Natural killer cell (primary cell): Measurements from ENCODE around the gene FAM110A. TPM values are rescaled to one million over a fixed set of nuclear protein-coding genes. Genes with fewer than 3 reads are reported as not detected.
A peak's percentile ranks its signal among the peaks of the same experiment; 100 is the strongest.
"Not testable (repeated sequence)": the region's sequence is repeated elsewhere in the genome, so short reads cannot be mapped to it uniquely, and the experiment has no call there.

Experiments used
- ATAC-seq, 3 donors: fragments of 150-1000 bp in 2 of 3; fragments of 200-7000 bp in 1 of 3; cut with Tn5 transposase; 1 replicate in 1 of 3; 2 replicates in 2 of 3; pipeline ENCODE4 v1.10.0; 2021; ENCODE audit warnings: mild to moderate bottlenecking in 2 of 3, moderate library complexity in 2 of 3
- DNase-seq, 2 donors: peaks; one replicate each; pipeline versions ENCODE4 v3.0.0 to v3.0.0-alpha.2; 2013 to 2021; ENCODE audit warnings: mixed read lengths in 1 of 2
- H3K27ac ChIP-seq: one replicate; pipeline ENCODE4 v1.5.1; 2013; ENCODE audit warnings: mild to moderate bottlenecking, low read length
- H3K27me3 ChIP-seq: one replicate; pipeline ENCODE4 v1.6.1; 2013; ENCODE audit warnings: low read length; ENCODE audit not compliant: control insufficient read depth, insufficient read depth
- H3K36me3 ChIP-seq: one replicate; pipeline ENCODE4 v1.6.1; 2013; ENCODE audit warnings: low read length; ENCODE audit not compliant: control insufficient read depth, insufficient read depth
- H3K4me1 ChIP-seq: one replicate; pipeline ENCODE4 v1.6.1; 2013; ENCODE audit warnings: low read length; ENCODE audit not compliant: control insufficient read depth, insufficient read depth
- H3K4me3 ChIP-seq: one replicate; pipeline ENCODE4 v1.5.1; 2013; ENCODE audit warnings: low read length
- H3K9me3 ChIP-seq: one replicate; pipeline ENCODE4 v1.6.1; 2013; ENCODE audit warnings: low read length; ENCODE audit not compliant: control insufficient read depth, insufficient read depth
- H3K27ac Mint-ChIP-seq, 2 donors: one replicate each; pipeline ENCODE4 v1.8.0; 2022; ENCODE audit warnings: mild to moderate bottlenecking in 2 of 2, mixed read lengths in 2 of 2, moderate library complexity in 1 of 2
- H3K27me3 Mint-ChIP-seq, 2 donors: one replicate each; pipeline ENCODE4 v1.8.0; 2022; ENCODE audit warnings: low read depth in 2 of 2, mixed read lengths in 2 of 2
- H3K36me3 Mint-ChIP-seq: one replicate; pipeline ENCODE4 v1.8.0; 2022; ENCODE audit warnings: mixed read lengths
- H3K4me1 Mint-ChIP-seq, 2 donors: one replicate each; pipeline ENCODE4 v1.8.0; 2022; ENCODE audit warnings: mixed read lengths in 2 of 2
- H3K4me3 Mint-ChIP-seq: one replicate; pipeline ENCODE4 v1.8.0; 2022; ENCODE audit warnings: mild to moderate bottlenecking, moderate library complexity, mixed read lengths
- H3K9me3 Mint-ChIP-seq, 2 donors: one replicate each; pipeline ENCODE4 v1.8.0; 2022; ENCODE audit warnings: mixed read lengths in 2 of 2
- WGBS: methylation state at CpG from one replicate; pipeline ENCODE4 v1.1.7; 2013; ENCODE audit warnings: missing lambda C conversion rate; ENCODE audit not compliant: insufficient coverage; 5-methylcytosine and 5-hydroxymethylcytosine counted together
- intact Hi-C: fragments of 100-400 bp; cut with micrococcal nuclease; formaldehyde crosslinking; loops from one replicate; pipeline ENCODE4 v1.14.2; 2022
- total RNA-seq, 4 donors: library from RNA; stranded (reverse); fragments of 120-200 nt in 1 of 4; gene quantifications; one replicate each; pipeline versions ENCODE4 v1.2.3 to v1.2.4, GENCODE V29; 2013 to 2022
- TF ChIP-seq, protein P1 (sequence below): fragments of 200-600 bp; IDR thresholded peaks from one replicate; pipeline ENCODE4 v1.8.0; 2022; ENCODE audit warnings: antibody characterized with exemption

The FAM110A gene
- total RNA-seq, 3 donors from 2014 or later (not counting 1 experiment from before 2014, with no cell fraction given): 25.1 to 91.0 (median 31.8) TPM

DNA sequence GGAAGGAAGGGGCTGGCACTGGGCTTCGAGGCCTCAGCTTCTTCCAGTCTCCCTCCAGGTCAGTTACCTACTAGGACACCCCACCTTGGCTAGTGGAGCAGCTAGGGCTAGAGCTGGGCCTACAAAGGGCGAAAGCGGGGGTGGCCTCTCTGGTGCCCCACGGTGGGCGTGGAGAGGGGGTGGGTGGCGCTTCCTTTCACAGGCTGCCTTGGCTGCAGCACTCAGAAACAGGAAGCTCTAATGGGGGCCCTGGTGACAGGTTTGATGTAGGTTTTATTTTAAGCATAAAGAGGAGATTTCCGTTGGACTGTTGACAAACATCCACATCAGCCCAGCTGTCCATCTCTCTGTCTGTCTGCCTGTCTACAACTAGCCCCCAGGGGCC lies 13.4 kb downstream of the FAM110A start:
- no peaks in the 10 kb centered on the region for H3K9me3 Mint-ChIP-seq
- WGBS: 0% methylated on average over 7 of the region's 7 CpGs
- Histone ChIP-seq H3K27ac (peak overlapping the region; percentile 67), H3K36me3 (peaks cover 2% of the 10 kb centered on the region), H3K9me3 (no peaks in the 10 kb centered on the region), H3K4me3 (peak overlapping the region; percentile 2), H3K27me3 (no peaks in the 10 kb centered on the region), H3K4me1 (peaks cover 50% of the 10 kb centered on the region)
- TF ChIP-seq, protein P1, sequence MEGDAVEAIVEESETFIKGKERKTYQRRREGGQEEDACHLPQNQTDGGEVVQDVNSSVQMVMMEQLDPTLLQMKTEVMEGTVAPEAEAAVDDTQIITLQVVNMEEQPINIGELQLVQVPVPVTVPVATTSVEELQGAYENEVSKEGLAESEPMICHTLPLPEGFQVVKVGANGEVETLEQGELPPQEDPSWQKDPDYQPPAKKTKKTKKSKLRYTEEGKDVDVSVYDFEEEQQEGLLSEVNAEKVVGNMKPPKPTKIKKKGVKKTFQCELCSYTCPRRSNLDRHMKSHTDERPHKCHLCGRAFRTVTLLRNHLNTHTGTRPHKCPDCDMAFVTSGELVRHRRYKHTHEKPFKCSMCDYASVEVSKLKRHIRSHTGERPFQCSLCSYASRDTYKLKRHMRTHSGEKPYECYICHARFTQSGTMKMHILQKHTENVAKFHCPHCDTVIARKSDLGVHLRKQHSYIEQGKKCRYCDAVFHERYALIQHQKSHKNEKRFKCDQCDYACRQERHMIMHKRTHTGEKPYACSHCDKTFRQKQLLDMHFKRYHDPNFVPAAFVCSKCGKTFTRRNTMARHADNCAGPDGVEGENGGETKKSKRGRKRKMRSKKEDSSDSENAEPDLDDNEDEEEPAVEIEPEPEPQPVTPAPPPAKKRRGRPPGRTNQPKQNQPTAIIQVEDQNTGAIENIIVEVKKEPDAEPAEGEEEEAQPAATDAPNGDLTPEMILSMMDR: no peak
- DNase-seq (peak; percentile 57 to 73), ATAC-seq (peak; percentile 57 to 66 (median 58))
- intact Hi-C loops: no loop called here
- H3K4me1 Mint-ChIP-seq: peaks cover 30 to 44% of the 10 kb centered on the region in 2 donors
- no peaks in the 10 kb centered on the region for H3K36me3 Mint-ChIP-seq
- H3K27ac Mint-ChIP-seq: peak overlapping the region; percentile 96
- no peaks in the 10 kb centered on the region for H3K27me3 Mint-ChIP-seq
- H3K4me3 Mint-ChIP-seq: peak overlapping the region; percentile 91

DNA sequence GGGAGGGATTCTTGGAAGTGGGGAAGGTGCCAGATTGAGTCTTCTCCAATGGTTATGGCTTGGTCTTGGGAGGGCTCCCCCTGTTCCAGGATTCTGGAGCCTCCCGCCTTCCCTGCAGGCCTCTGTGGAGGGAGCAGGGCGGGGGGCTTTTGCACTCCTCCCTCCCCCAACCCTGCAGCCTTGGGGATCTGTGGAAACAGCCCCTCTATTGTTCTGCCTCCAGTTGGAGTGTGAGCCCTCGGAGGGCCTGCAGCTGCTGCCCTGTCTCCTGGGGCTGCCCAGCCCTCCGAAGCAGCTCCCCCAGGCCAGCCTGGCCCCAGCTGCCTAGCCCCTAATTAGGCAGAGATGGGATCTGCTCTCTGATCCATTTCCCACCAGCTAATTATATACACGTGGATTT lies 14.7 kb downstream of the FAM110A start:
- 94% methylated on average over 5 of the region's 5 CpGs for WGBS
- Histone ChIP-seq H3K27ac (no peak overlapping the region), H3K4me1 (peaks cover 44% of the 10 kb centered on the region), H3K27me3 (no peaks in the 10 kb centered on the region), H3K36me3 (peaks cover 2% of the 10 kb centered on the region), H3K4me3 (no peak overlapping the region), H3K9me3 (no peaks in the 10 kb centered on the region)
- ATAC-seq (no peak), DNase-seq (no peak)
- intact Hi-C loops: no loop called here
- peak overlapping the region; percentile 96 for H3K27ac Mint-ChIP-seq
- no peaks in the 10 kb centered on the region for H3K9me3 Mint-ChIP-seq
- TF ChIP-seq, protein P1: no peak
- H3K4me3 Mint-ChIP-seq: no peak overlapping the region
- peaks cover 30 to 44% of the 10 kb centered on the region in 2 donors for H3K4me1 Mint-ChIP-seq
- H3K27me3 Mint-ChIP-seq: no peaks in the 10 kb centered on the region
- H3K36me3 Mint-ChIP-seq: no peaks in the 10 kb centered on the region

DNA sequence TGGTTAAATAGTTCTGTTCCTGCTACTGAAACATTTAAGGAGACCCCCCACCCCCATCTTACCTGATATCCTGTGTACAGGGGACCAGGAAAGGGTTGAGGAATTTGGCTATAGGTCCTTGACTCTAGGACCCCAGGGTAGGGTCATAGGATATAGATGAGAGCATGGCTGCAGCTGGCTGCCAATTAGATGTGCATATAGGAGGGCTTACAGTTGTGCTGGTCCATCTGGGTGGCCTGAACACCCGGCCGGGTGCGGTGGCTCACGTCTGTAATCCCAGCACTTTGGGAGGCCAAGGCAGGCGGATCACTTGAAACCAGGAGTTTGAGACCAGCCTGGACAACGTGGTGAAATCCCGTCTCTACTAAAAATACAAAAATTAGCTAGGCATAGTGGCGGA lies 15.2 kb downstream of the FAM110A start:
- H3K27ac ChIP-seq, H3K36me3 ChIP-seq, ATAC-seq, intact Hi-C loops, H3K27ac Mint-ChIP-seq, H3K4me3 ChIP-seq, H3K9me3 Mint-ChIP-seq, H3K27me3 ChIP-seq, DNase-seq, H3K27me3 Mint-ChIP-seq, H3K4me3 Mint-ChIP-seq, H3K9me3 ChIP-seq, H3K36me3 Mint-ChIP-seq: not testable (repeated sequence)
- H3K4me1 Mint-ChIP-seq: peaks cover 30 to 46% of the 10 kb centered on the region in 2 donors
- WGBS: 97% methylated on average over 8 of the region's 8 CpGs
- H3K4me1 ChIP-seq: peaks cover 43% of the 10 kb centered on the region

DNA sequence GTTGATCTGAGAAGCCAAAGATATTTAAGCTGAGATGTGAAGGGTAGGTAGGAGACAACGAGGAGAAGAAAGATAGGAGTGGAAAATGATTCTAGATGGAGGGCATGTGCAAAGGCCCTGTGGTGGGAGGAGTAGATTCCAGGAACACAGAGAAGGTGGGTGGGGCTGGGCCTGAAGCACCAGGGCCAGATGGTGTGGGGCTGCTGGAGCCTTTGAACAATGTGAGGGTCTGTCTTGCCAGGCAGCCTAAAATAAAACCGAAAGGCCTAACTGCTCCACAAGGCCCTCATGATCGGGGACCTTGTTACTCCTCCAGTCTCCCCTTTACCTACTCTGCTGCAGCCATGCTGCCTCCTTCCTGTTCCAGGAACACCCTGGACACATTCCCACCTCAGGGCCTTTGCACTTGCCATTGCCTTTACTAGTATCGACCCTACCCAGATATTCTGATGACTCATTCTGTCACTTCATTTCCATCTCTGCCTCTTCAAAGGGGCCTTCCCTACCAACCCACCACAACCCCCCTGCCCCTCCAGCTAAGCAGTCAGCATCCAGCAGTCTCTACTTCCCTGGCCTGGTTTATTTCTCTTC lies 20.0 kb downstream of the FAM110A start:
- Histone ChIP-seq H3K36me3 (peaks cover 2% of the 10 kb centered on the region), H3K4me1 (peaks cover 18% of the 10 kb centered on the region), H3K27me3 (no peaks in the 10 kb centered on the region), H3K9me3 (no peaks in the 10 kb centered on the region), H3K4me3 (no peak overlapping the region), H3K27ac (no peak overlapping the region)
- intact Hi-C loops: no loop called here
- H3K9me3 Mint-ChIP-seq: no peaks in the 10 kb centered on the region
- no peak for ATAC-seq
- H3K27ac Mint-ChIP-seq: no peak overlapping the region
- H3K4me1 Mint-ChIP-seq: peaks cover 24 to 39% of the 10 kb centered on the region in 2 donors
- no peaks in the 10 kb centered on the region for H3K36me3 Mint-ChIP-seq
- no peaks in the 10 kb centered on the region for H3K27me3 Mint-ChIP-seq
- WGBS: 92% methylated on average over 4 of the region's 4 CpGs
- DNase-seq: no peak
- TF ChIP-seq, protein P1: no peak
- no peak overlapping the region for H3K4me3 Mint-ChIP-seq
